ENCODE results near the gene BIRC7.
"Not testable (repeated sequence)": the region's sequence is repeated elsewhere in the genome, so short reads cannot be mapped to it uniquely, and the experiment has no call there.

BIRC7 gene

DNA sequence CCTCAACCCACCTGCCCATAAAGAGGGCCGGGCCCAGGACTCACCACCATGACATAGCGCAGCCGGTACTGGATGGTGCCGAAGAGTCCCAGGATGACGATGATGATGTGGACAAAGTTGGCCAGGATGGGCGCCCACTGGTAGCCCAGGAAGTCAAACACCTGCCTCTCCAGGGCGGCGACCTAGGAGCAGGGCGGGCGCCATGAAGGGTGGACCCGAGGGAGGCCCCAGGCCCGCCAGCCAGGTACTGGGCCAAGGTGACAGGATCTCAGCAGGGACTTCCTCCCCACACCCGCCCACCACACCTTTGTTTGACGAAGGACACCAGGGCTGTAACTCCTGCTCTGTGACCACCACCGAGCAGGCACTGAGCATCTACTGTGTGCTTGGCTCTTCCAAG is 14.2 kb downstream of the BIRC7 start:
- DNase-seq = no peak

- not testable (repeated sequence) for DNase-seq
These were observed 15.6 kb downstream of the BIRC7 start for GRCh38 chr20:63251350-63251749.

GRCh38 chr20:63252284-63252711 is 16.6 kb downstream of the BIRC7 start:
- peak in 1 of 2 donors; percentile 40 for DNase-seq

GRCh38 chr20:63253065-63253437 is 17.3 kb downstream of the BIRC7 start:
- DNase-seq = no peak

DNA sequence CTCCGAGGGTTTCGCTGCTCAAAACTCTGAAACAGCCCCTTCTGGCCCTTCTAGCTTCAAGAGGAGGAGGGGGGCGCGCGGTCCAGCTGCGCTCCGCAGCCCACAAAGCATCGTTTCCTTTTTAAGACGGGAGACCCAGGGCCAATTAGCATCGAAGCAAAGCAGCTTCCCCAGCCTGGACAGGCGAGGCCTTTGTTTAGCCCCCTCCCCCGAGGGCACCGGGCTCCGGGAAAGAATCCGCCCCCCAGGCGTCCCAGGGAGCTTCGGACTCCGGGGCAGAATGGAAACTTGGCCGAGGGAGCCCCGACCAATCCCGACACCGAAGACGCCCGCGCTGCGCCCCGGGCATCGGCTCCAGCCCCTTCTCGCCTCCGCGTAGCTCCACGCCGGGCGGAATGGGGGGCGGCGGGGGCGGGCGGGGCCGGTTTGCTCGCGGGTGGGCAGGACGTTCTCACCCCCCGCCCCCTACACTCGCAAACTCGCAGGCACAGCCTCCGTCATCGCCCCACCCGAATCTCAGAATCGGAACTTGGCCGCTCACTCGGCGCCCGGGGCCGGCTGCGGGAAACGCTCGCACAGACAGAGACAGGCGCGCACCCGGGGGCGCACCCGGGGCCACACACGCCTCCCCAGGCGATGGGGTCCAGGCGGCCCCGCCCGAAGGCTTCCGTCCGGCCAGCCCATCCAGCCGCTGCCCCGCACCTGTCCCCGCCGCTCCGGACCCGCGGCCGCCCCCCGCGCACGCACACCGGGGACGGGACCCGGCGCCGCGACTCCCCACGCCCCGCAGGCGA is 17.9 kb downstream of the BIRC7 start:
- DNase-seq = no peak

DNA sequence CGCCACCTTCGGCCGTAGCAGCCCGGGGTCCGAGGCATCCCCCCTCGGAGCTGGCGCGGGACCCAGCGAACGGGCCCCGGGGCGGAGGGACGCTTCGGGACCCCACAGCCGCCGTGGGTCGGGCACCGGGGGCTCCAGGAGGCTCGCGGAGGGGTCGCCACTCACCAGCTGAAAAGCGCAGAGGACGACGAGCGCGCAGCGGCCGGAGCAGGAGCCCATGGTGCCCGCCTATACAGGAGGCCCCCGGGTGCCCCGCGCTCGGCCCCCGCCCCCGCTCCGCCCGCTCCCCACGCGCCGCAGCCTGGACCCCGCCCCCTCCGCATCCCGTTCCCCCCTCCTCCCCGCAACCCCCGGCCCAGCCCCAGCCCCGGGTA is 18.5 kb downstream of the BIRC7 start, which contains the start of gene NKAIN4:
Gene NKAIN4 (minus strand): TSS at position 232 of the 374 bp plus-strand sequence. CDS start 13 bp downstream, at position 219.
- DNase-seq = no peak

DNA sequence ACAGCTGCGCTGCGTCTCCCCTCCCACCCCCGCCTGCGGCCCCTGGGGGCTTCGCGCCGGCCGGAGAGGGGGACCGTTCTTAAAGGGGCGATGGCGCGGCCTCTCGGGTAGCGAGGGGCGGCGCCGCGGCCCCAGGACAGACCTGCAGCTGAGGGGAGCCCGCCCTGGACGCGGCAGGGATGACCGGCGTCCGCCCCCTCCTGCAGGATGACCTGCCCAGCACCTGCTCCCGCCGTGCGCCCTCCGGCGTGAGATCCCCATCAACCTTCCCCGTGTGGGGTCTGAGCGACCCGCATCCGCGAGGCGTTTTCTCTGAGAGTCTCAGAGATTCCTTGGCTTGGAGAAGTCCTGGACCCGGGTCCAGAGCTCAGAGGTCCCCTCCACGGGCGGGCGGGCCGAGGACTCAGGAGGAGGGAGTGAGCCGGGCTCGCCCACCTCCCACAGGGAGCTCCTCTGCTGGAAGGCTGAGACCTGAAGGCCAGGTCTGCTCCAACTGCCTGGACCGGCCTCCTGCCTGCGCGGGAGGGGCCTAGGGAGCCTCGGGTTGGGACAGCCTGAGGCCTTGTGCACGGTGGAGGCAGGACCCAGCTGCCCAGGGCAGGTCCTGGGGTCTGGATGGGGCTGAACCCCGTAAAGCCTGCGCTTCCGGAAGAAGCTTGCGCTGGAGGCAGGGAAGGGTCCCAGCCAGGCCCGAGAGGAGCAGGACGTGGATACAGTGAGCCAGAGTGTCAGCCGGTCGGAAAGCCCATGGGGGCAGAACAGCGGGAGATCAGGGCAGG is 19.1 kb downstream of the BIRC7 start:
- no peak for DNase-seq

GRCh38 chr20:63255931-63256704 is 20.4 kb downstream of the BIRC7 start:
- DNase-seq = no peak

DNA sequence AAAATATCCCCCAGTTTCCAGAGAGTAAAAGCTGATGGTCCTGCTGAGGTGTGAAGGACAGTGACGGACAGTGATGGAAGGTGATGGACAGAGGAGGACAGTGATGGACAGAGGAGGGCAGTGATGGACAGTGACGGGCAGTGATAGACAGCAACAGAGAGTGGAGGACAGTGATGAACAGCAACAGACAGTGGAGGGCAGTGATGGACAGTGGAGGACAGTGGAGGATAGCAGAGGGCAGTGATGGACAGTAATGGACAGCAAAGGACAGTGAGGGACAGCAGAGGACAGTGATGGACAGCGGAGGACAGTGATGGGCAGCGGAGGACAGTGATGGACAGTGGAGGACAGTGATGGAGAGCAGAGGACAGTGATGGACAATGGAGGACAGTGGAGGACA is 21.2 kb downstream of the BIRC7 start:
- no peak for DNase-seq

DNA sequence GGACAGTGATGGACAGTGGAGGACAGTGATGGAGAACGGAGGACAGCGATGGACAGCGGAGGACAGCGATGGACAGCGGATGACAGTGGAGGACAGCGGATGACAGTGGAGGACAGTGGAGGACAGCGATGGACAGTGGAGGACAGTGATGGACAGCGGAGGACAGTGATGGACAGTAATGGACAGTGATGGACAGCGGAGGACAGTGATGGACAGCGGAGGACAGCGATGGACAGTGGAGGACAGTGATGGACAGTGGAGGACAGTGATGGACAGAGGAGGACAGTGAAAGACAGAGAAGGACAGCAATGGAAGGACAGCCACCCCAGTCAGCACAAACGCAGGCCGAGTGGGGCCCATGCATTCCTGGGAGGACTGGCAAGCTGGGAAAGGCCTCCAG is 21.9 kb downstream of the BIRC7 start:
- DNase-seq = no peak

GRCh38 chr20:63258781-63259180 is 23.1 kb downstream of the BIRC7 start:
- no peak for DNase-seq

DNA sequence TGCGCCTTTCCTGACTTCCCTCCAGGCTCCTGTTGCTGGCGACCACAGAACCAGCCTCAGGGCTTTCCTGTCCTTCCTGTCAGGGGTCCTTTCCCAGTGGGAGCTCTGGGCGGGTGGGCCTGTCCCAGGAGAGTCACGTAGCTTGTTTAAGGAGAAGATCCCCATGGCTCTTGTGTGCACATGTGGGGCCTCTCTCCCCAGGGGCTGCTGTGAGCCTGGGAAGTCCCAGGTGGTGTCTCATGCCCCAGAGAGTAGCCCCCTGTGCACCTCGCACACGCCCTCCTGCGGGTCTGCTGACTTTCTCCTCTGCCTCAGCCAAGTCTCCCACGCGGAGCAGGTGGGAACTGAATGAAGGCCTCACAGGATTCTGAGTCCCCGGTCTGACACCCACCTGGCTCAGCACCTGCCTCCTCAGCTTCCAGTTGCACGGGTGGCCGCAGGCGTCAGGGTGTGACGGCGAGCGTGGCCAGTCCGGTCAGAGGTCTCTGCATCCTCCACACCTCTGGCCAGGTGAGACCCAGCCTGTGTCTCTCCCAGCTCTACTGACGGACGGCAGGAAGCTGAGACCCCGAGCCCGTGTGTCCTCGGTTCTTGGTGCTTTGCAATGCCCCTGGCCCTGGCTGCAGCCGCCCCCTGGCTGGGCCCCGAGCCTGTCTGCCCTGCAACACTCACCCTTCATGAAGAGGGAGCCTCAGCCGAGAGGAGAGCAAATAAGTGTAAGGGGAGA is 24.2 kb downstream of the BIRC7 start:
- no peak for DNase-seq

- DNase-seq = no peak
These were observed 24.8 kb downstream of the BIRC7 start for GRCh38 chr20:63260521-63260920.

- DNase-seq = no peak
These were observed 25.5 kb downstream of the BIRC7 start for GRCh38 chr20:63261060-63261794.

- DNase-seq = no peak
These were observed 26.3 kb downstream of the BIRC7 start for GRCh38 chr20:63261795-63262528.

DNA sequence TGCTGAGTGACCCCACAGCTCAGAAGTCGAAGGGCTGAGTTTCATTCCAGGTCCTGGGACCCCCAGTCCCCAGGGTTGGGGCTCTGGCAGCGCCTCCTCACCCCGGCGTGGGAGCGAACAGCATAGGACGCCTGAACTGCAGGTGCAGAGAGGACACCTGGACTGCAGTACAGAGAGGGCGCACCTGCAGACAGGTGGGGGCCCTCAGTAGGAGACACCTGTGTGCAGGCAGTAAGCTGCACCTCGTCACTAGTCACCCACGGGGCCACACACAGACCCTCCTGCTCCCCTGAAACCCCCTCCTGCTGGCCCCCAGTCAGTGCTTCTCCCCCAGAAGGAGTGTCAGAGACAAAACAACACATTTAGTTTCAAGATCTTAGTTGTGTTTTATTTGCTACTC is 27.1 kb downstream of the BIRC7 start:
- no peak for DNase-seq

DNA sequence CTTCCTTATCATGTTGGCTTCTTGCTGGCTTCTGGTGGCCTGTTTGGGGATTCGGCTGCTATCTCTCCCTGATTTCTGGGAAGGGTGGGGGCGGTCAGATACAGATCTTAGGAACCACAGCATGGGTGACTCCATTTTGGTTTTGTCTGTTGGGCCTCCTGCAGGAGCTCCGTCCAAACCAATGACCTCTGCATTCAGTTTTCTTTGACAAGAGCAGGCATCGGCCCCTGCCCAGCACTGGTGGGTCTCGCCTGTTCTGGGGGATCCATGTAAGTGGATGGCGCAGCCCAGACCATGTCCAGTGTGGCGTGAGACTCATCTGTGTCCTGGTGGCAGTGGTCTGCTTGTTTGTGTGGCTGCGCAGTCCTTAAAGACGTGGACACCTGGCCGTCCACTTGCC is 28.3 kb downstream of the BIRC7 start:
- DNase-seq = no peak

- DNase-seq = no peak
These were observed 28.8 kb downstream of the BIRC7 start for GRCh38 chr20:63264519-63264918.

- no peak for DNase-seq
These were observed 30.3 kb downstream of the BIRC7 start for GRCh38 chr20:63265891-63266515.

GRCh38 chr20:63267691-63268090 is 32.0 kb downstream of the BIRC7 start:
- no peak for DNase-seq

DNA sequence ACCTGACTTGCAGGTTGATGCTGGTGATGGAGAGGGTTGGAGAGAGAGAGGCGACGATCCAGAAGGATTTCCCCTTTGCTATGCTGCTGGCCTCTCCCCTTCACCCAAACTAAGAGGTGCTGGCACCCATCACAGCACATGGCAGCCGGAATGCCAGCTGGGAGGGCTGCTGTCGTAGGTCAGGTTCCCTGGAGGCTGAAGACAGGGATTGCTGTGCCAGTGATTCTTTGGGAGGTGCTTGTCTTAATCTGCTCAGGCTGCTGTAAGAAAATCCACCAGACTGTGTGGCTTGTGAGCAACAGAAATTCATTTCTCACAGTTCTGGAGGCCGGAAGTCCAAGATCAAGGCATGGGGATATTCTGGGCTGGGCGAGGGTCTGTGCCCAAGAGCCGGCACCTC is 32.6 kb downstream of the BIRC7 start:
- no peak for DNase-seq
